VCaP (cell line): ENCODE measurements around the gene CDC42SE2.

ENCODE experiments used
- H3K27ac ChIP-seq: fragments of 450-650 bp; 2 replicates; pipeline ENCODE4 v1.5.1; 2017
- TF ChIP-seq, protein P1 (sequence below): fragments of 450-650 bp; conservative IDR thresholded peaks from 2 replicates; pipeline ENCODE4 v1.5.1; 2017; ENCODE audit warnings: mild to moderate bottlenecking, moderate library complexity

The CDC42SE2 gene

DNA sequence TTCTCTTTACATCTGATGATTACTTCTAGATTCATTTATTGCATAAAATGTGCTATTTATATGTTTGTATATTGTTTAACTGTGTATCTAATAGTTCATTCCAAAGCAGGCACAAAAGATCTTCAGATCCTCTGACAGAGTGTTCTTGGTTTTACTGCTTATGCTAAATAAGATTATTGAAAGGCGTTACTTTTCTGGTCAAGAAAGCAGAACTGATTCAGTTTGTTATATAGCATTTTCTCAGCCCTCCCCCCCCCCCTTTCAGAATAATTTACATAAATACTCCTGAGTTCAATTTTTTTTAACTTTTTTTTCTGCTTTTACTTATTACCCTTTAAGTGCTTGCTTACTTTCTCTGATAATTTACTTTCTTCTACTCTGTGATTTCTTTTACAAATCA is 15.4 kb downstream of the CDC42SE2 start:
- no peak overlapping the region for H3K27ac ChIP-seq
- TF ChIP-seq, protein P1, sequence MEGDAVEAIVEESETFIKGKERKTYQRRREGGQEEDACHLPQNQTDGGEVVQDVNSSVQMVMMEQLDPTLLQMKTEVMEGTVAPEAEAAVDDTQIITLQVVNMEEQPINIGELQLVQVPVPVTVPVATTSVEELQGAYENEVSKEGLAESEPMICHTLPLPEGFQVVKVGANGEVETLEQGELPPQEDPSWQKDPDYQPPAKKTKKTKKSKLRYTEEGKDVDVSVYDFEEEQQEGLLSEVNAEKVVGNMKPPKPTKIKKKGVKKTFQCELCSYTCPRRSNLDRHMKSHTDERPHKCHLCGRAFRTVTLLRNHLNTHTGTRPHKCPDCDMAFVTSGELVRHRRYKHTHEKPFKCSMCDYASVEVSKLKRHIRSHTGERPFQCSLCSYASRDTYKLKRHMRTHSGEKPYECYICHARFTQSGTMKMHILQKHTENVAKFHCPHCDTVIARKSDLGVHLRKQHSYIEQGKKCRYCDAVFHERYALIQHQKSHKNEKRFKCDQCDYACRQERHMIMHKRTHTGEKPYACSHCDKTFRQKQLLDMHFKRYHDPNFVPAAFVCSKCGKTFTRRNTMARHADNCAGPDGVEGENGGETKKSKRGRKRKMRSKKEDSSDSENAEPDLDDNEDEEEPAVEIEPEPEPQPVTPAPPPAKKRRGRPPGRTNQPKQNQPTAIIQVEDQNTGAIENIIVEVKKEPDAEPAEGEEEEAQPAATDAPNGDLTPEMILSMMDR = no peak

DNA sequence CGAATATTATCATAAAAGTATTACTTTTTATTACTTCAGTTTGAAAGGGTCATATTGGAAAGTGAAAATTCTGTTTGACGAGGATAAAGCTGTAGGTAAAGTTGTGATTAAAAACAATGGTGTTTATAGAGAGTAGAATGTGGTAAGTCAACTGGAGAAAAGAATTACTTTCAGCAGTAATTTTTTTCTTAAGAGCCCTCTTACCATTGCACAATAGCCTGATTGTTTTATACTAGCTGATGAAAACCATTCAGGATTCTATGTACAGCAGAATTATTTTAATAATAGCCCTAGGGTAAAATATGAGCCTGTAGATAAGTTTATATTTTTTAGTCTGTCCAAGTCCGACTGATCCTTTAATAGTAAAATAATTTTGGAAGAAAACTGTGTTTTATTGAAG is 16.6 kb downstream of the CDC42SE2 start:
- TF ChIP-seq, protein P1 = no peak

DNA sequence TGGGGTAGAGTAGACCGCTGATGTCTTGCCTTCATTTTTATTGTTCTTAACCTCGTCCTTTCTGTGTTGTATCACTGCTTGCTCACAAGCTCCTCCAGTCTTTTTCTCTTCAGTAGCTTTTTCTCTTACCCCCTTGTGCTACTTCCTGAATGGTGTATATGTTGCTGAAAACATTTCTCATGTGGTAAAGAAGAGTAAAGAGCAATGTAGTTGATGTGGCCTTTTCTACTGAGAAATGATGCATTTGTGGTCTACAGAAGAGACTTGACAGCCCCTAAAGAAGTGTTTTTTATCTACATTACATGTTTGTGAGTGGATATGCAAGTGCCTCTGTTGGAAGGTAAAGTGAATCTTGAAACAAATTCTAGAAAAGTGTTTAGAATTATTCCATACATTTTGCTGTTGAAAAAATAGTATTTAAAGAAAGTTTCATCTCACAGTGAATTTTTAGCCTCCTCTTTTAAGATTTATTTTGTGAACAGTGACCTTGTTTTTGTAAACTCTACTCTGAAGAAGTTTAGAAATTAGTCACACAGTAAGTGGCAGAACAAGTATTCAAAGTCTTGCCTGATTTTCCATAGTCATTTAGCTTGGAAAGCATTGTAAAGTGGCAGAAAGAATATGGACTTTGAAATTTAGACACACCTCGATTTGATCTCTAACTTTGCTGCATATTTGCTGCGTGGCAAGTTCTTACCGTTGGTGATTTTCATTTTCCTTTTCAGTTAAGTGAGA is 17.4 kb downstream of the CDC42SE2 start:
- no peak overlapping the region for H3K27ac ChIP-seq
- TF ChIP-seq, protein P1 = no peak

More for the DNA sequence above, 16.6 kb downstream of the CDC42SE2 start:
- H3K27ac ChIP-seq = no peak overlapping the region

DNA sequence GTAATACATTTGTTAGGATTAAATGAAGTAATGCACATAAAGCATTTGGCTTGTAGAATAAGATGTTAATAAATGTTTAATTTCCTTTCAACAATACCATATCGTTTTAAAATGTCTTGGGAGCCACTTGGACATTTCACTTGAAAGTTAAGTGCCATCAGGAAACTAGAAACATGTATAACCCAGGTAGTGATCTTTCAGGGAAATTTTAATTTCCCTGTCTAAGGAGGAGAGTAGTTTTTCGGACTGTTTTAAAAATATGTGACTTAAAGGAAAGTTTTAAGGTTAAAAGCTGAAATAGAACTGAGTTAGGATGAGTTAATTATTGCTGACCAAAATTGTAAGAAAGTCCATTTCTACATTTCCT is 18.0 kb downstream of the CDC42SE2 start:
- TF ChIP-seq, protein P1 = no peak
- no peak overlapping the region for H3K27ac ChIP-seq

DNA sequence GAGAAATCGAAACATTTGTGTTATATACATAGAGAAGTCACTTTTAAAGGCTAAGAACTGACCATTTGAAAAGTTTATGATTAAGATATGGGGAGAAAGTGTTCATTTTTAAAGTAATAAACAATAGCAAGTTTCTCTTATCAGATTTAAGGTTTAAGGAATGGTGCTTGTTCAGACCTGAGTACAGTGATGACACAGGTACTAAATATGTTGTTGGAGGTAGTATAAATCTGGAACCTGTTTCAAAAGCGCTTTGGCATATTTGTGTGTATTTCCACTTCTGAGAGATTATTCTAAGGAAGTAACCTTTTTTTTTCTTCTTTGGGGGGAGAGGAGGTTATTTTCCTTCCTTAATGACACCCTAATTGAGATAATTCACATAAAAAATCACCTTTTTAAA is 18.4 kb downstream of the CDC42SE2 start:
- H3K27ac ChIP-seq = no peak overlapping the region
- TF ChIP-seq, protein P1 = no peak

DNA sequence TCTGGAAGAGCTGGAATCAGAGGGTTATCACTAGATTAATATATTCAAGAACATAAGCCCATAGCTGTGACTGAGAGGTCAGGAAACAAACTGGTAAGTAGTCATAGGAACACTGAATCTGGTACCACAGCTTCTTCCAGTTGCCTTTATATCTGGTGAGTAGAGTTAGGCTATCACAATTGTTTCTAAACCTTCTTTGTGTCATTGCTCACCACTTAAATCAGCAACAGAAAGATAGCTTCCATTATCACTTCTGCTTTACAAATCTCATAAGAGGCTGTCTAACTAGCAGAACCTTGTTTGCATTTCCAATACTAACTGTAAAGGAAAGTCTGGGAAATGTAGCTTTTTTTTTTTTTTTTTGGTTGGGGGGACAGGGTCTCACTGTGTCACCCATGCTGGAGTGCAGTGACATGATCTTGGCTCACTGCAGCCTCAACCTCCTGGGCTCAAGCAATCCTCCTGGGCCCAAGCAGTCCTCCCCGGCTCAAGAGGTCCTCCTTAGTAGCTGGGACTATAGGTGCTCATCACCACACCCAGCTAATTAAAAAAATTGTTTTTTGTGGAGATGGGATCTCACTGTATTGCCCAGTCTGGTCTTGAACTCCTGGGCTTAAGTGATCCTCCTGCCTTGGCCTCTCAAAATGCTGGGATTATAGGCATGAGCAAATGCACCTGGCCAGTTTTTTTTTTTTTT is 22.0 kb downstream of the CDC42SE2 start:
- H3K27ac ChIP-seq = no peak overlapping the region
- TF ChIP-seq, protein P1 = no peak

DNA sequence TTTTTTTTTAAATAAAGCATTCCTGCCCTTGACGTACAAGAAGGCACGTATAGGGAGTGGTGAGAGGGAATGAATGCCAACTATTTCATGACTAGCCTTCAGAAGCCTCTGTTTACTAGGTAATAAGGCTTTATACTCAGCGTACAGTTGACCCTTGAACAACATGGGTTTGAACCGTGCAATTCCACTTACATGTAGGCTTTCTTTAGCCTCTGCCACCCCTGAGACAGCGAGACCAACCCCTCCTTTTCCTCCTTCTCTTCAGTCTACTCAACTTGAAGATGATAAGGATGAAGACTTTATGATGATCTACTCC is 22.5 kb downstream of the CDC42SE2 start:
- TF ChIP-seq, protein P1 = no peak
- no peak overlapping the region for H3K27ac ChIP-seq
